ENCODE measurements around the gene VRK3.
A peak's percentile ranks its signal among the peaks of the same experiment; 100 is the strongest.

Gene VRK3

GRCh38 chr19:49954092-49954829 is 70.9 kb downstream of the VRK3 start:
- peak; percentile 55 for DNase-seq

- peak; percentile 45 for DNase-seq
These were observed 71.8 kb downstream of the VRK3 start for GRCh38 chr19:49953416-49953815.

- DNase-seq, result no peak
These were observed 72.3 kb downstream of the VRK3 start for GRCh38 chr19:49952906-49953305.

GRCh38 chr19:49952479-49952836 is 72.7 kb downstream of the VRK3 start:
- no peak for DNase-seq

GRCh38 chr19:49951806-49952478 is 73.2 kb downstream of the VRK3 start:
- DNase-seq, result no peak

- DNase-seq, result no peak
These were observed 74.1 kb downstream of the VRK3 start for GRCh38 chr19:49950956-49951526.

GRCh38 chr19:49950590-49950948 is 74.6 kb downstream of the VRK3 start:
- DNase-seq, result no peak

GRCh38 chr19:49949742-49950589 is 75.2 kb downstream of the VRK3 start:
- DNase-seq, result no peak

GRCh38 chr19:49946415-49946814 is 78.8 kb downstream of the VRK3 start:
- no peak for DNase-seq

- peak; percentile 78 for DNase-seq
These were observed 80.6 kb downstream of the VRK3 start for GRCh38 chr19:49944567-49944966.

- DNase-seq, result no peak
These were observed 84.7 kb downstream of the VRK3 start for GRCh38 chr19:49940482-49940791.

- no peak for DNase-seq
These were observed 85.3 kb downstream of the VRK3 start for GRCh38 chr19:49939721-49940481.

- no peak for DNase-seq
These were observed 86.5 kb downstream of the VRK3 start for GRCh38 chr19:49938662-49939061.

- peak; percentile 87 for DNase-seq
These were observed 87.3 kb downstream of the VRK3 start for GRCh38 chr19:49937750-49938381.

GRCh38 chr19:49936549-49936948 is 88.6 kb downstream of the VRK3 start:
- no peak for DNase-seq

- no peak for DNase-seq
These were observed 91.5 kb downstream of the VRK3 start for GRCh38 chr19:49933643-49934042.

- DNase-seq, result no peak
These were observed 92.4 kb downstream of the VRK3 start for GRCh38 chr19:49932731-49933131.

- DNase-seq, result no peak
These were observed 93.1 kb downstream of the VRK3 start for GRCh38 chr19:49932041-49932451.

- DNase-seq, result no peak
These were observed 93.7 kb downstream of the VRK3 start for GRCh38 chr19:49931293-49932040.

- DNase-seq, result peak; percentile 44
These were observed 94.6 kb downstream of the VRK3 start for GRCh38 chr19:49930483-49931011.
